Measurements from ENCODE around the gene FITM2. TPM values are rescaled to one million over a fixed set of nuclear protein-coding genes. Genes with fewer than 3 reads are reported as not detected.

Gene FITM2
- total and polyA plus RNA-seq, 2 experiments from 2014 or later, result 4.6 to 6.7 TPM

- Histone ChIP-seq H3K9me2 (replicated peaks; ENCODE audit: insufficient read depth) (no peaks in the 10 kb centered on the region), H3K4me1 (ENCODE audit: insufficient read depth) (peaks cover 20% of the 10 kb centered on the region)
- TF ChIP-seq EZH2 (IDR thresholded peaks at IDR 0.05; ENCODE audit: borderline replicate concordance) (no peak), EZH2phosphoT487 (IDR thresholded peaks at IDR 0.05; ENCODE audit: low read depth, severe bottlenecking, unreplicated experiment) (no peak)
- TF ChIP-seq, protein P1, sequence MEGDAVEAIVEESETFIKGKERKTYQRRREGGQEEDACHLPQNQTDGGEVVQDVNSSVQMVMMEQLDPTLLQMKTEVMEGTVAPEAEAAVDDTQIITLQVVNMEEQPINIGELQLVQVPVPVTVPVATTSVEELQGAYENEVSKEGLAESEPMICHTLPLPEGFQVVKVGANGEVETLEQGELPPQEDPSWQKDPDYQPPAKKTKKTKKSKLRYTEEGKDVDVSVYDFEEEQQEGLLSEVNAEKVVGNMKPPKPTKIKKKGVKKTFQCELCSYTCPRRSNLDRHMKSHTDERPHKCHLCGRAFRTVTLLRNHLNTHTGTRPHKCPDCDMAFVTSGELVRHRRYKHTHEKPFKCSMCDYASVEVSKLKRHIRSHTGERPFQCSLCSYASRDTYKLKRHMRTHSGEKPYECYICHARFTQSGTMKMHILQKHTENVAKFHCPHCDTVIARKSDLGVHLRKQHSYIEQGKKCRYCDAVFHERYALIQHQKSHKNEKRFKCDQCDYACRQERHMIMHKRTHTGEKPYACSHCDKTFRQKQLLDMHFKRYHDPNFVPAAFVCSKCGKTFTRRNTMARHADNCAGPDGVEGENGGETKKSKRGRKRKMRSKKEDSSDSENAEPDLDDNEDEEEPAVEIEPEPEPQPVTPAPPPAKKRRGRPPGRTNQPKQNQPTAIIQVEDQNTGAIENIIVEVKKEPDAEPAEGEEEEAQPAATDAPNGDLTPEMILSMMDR (IDR thresholded peaks at IDR 0.05; ENCODE audit: poor library complexity), result no peak
Measured at GRCh38 chr20:44304383-44304782, 6.6 kb downstream of the FITM2 start.

DNA sequence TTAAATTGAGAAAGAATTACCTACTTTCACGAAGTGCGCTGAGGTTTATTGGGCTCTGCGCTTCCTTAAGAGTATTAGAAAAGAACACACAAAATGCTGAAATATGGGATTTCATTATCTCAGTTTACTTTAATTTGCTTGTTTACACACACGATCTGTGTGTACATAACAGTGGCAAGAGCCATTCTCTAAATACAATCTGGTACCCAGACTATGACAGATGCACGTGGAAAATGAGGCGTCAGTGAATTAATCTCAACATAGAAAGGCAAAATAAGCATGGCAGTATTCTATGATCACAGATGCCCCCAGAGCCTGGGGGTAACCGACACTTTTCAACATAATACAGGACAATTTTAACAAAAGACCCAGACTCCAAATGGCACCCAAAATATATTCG lies 8.3 kb downstream of the FITM2 start:
- no peak for TF ChIP-seq EZH2 (IDR thresholded peaks at IDR 0.05; ENCODE audit: borderline replicate concordance)
- TF ChIP-seq, protein P1 (IDR thresholded peaks at IDR 0.05; ENCODE audit: poor library complexity), result no peak
- H3K9me3 ChIP-seq (ENCODE audit: low read depth), result no peaks in the 10 kb centered on the region
- WGBS (ENCODE audit: low lambda C conversion rate, missing lambda C conversion rate), result 76% methylated on average over 8 of the region's 8 CpGs
- H4K20me1 ChIP-seq (ENCODE audit: insufficient read depth, poor library complexity, severe bottlenecking), result no peaks in the 10 kb centered on the region
- H3K4me1 ChIP-seq (ENCODE audit: insufficient read depth), result peaks cover 20% of the 10 kb centered on the region
- H2AFZ ChIP-seq, result peak overlapping the region; percentile 29
- H3K4me3 ChIP-seq, result no peak overlapping the region
- no peaks in the 10 kb centered on the region for H3K27me3 ChIP-seq
- H3K79me2 ChIP-seq, result peaks cover 15% of the 10 kb centered on the region
- H3K36me3 ChIP-seq (replicated peaks; ENCODE audit: insufficient read depth, low read depth), result no peaks in the 10 kb centered on the region
- H3K9me2 ChIP-seq (replicated peaks; ENCODE audit: insufficient read depth), result no peaks in the 10 kb centered on the region
- peak overlapping the region; percentile 48 for H3K4me2 ChIP-seq
- H3K27ac ChIP-seq, result peak overlapping the region; percentile 87
- DNase-seq (ENCODE audit: low spot score), result no peak

More at GRCh38 chr20:44304383-44304782, 6.6 kb downstream of the FITM2 start:
- H3K4me3 ChIP-seq, result no peak overlapping the region
- DNase-seq (ENCODE audit: low spot score), result no peak
- H3K27me3 ChIP-seq, result no peaks in the 10 kb centered on the region
- no peaks in the 10 kb centered on the region for H3K36me3 ChIP-seq (replicated peaks; ENCODE audit: insufficient read depth, low read depth)
- H3K4me2 ChIP-seq, result no peak overlapping the region
- H4K20me1 ChIP-seq (ENCODE audit: insufficient read depth, poor library complexity, severe bottlenecking), result no peaks in the 10 kb centered on the region
- H3K9me3 ChIP-seq (ENCODE audit: low read depth), result no peaks in the 10 kb centered on the region
- H2AFZ ChIP-seq, result no peak overlapping the region
- peaks cover 31% of the 10 kb centered on the region for H3K79me2 ChIP-seq
- H3K27ac ChIP-seq, result no peak overlapping the region

DNA sequence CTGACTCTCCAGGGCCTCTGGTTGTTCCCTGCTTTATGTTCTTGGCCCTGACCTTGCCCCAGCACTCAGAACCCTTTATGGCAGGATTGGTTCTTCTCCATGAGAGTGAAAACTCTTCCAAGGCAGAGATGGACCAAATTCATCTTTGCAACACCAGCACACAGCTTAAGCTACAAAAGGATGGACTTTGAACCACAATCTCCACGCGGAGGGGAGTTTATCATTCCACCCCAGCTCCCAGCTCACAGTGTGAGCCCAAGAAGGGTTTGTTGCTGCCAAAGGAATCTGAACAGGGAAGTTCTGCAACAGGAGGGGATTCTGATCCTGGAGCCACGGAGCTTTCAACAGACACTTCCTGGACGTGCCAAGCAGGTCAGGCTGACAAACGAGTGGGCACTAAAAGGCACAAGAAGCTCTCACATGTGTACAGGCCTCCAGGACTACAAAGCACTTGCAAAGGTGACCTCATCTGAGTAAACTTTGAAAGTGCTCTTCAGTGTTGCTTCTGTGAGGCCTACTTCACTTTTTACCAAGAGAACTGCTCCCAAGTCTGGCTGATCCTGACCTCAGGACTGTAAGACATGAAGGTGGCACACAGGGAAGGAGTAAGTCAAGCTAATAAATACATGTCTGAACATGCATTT lies 8.9 kb downstream of the FITM2 start:
- TF ChIP-seq, protein P1 (IDR thresholded peaks at IDR 0.05; ENCODE audit: poor library complexity), result no peak
- no peak for TF ChIP-seq EZH2phosphoT487 (IDR thresholded peaks at IDR 0.05; ENCODE audit: low read depth, severe bottlenecking, unreplicated experiment)
- no peak for TF ChIP-seq EZH2 (IDR thresholded peaks at IDR 0.05; ENCODE audit: borderline replicate concordance)
- no peaks in the 10 kb centered on the region for H3K36me3 ChIP-seq (replicated peaks; ENCODE audit: insufficient read depth, low read depth)
- no peaks in the 10 kb centered on the region for H3K9me3 ChIP-seq (ENCODE audit: low read depth)
- H3K4me2 ChIP-seq, result peak overlapping the region; percentile 48
- peak; percentile 66 for DNase-seq (ENCODE audit: low spot score)
- peak overlapping the region; percentile 87 for H3K27ac ChIP-seq
- no peak overlapping the region for H3K4me3 ChIP-seq
- H3K4me1 ChIP-seq (ENCODE audit: insufficient read depth), result peaks cover 20% of the 10 kb centered on the region
- H3K79me2 ChIP-seq, result peaks cover 12% of the 10 kb centered on the region
- H4K20me1 ChIP-seq (ENCODE audit: insufficient read depth, poor library complexity, severe bottlenecking), result no peaks in the 10 kb centered on the region
- no peaks in the 10 kb centered on the region for H3K9me2 ChIP-seq (replicated peaks; ENCODE audit: insufficient read depth)
- 30% methylated on average over 5 of the region's 5 CpGs for WGBS (ENCODE audit: low lambda C conversion rate, missing lambda C conversion rate)
- H3K27me3 ChIP-seq, result no peaks in the 10 kb centered on the region
- no peak overlapping the region for H2AFZ ChIP-seq

Data from hepatocyte (in vitro differentiated cells).